Muscle layer of colon (tissue), 2 donors: ENCODE data around the gene DGCR6L.
"Not testable (repeated sequence)": the region's sequence is repeated elsewhere in the genome, so short reads cannot be mapped to it uniquely, and the experiment has no call there.

Experiments used
- H3K27ac ChIP-seq: one replicate; pipeline ENCODE4 v1.7.0; 2013; ENCODE audit warnings: low read depth, mild to moderate bottlenecking, low read length, moderate library complexity
- H3K27me3 ChIP-seq, 2 donors: one replicate each; pipeline ENCODE4 v1.7.0; 2013; ENCODE audit warnings: low read length in 2 of 2, mild to moderate bottlenecking in 2 of 2; ENCODE audit not compliant: insufficient read depth in 2 of 2, control insufficient read depth in 1 of 2
- H3K36me3 ChIP-seq: one replicate; pipeline ENCODE4 v1.7.0; 2013; ENCODE audit warnings: mild to moderate bottlenecking, low read length; ENCODE audit not compliant: insufficient read depth
- H3K4me1 ChIP-seq: one replicate; pipeline ENCODE4 v1.7.0; 2013; ENCODE audit warnings: mild to moderate bottlenecking, low read length; ENCODE audit not compliant: insufficient read depth
- H3K4me3 ChIP-seq, 2 donors: one replicate each; pipeline ENCODE4 v1.7.0; 2013; ENCODE audit warnings: low read length in 2 of 2, low read depth in 1 of 2, mild to moderate bottlenecking in 1 of 2, moderate library complexity in 1 of 2
- H3K9ac ChIP-seq: one replicate; pipeline ENCODE4 v1.7.0; 2013; ENCODE audit warnings: low read length
- H3K9me3 ChIP-seq: one replicate; pipeline ENCODE4 v1.7.0; 2013; ENCODE audit warnings: mild to moderate bottlenecking, low read length
- donor health status: abdominal sarcoma.
- donor health status: Adenocarcinoma of cecum.

The DGCR6L gene

GRCh38 chr22:20284471-20285086 is 35.3 kb downstream of the DGCR6L start:
- Histone ChIP-seq H3K36me3 (no peaks in the 10 kb centered on the region), H3K27ac (no peak overlapping the region), H3K4me3 (no peak overlapping the region), H3K4me1 (no peaks in the 10 kb centered on the region), H3K9ac (no peak overlapping the region), H3K27me3 (no peaks in the 10 kb centered on the region), H3K9me3 (no peaks in the 10 kb centered on the region)

GRCh38 chr22:20283674-20284066 is 36.2 kb downstream of the DGCR6L start:
- Histone ChIP-seq H3K9me3 (no peaks in the 10 kb centered on the region), H3K9ac (no peak overlapping the region), H3K36me3 (no peaks in the 10 kb centered on the region), H3K27ac (no peak overlapping the region), H3K4me3 (no peak overlapping the region), H3K4me1 (no peaks in the 10 kb centered on the region), H3K27me3 (no peaks in the 10 kb centered on the region)

DNA sequence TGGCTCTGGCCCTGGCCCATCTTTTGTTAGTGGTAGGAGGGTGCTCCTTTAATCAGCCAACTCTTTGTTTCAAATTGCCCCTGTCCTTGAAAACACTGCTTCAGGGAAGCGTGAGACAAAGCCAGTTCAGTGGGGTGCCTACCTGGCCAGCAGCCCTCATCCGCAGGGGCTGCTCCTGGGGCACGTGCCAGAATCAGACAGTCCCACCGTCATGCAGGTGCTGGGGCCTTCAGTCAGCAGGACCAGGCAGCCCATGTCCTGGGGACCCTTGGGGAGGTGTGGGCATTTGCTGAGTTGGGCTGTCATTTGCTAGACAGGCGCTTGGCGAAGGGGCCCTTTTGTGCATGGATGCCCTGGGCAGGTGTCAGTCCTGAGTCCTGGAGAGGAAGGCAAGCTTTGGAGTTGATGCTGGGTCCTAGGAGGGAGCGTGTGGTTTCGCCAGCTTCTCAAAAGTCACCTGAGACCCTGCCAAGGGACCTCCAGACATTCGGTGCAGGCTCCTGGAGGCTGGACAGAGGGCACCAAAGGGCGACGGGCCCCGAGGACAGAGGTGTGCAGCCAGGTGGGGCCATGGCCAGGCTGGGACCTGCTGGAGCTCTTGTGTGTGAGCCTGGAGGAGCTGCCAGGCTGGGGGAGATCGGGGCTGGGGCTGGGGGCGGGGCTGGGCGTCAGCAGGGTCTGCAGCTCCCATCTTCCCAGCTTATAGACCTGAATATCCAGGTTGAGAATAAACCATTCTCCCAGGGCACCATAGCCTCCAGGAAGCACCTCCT is 36.8 kb downstream of the DGCR6L start:
- H3K9ac ChIP-seq, result no peak overlapping the region
- H3K9me3 ChIP-seq, result no peaks in the 10 kb centered on the region
- H3K36me3 ChIP-seq, result no peaks in the 10 kb centered on the region
- no peaks in the 10 kb centered on the region for H3K4me1 ChIP-seq
- no peak overlapping the region for H3K4me3 ChIP-seq
- H3K27me3 ChIP-seq, result no peaks in the 10 kb centered on the region
- H3K27ac ChIP-seq, result no peak overlapping the region

- Histone ChIP-seq H3K27me3 (no peaks in the 10 kb centered on the region), H3K4me1 (no peaks in the 10 kb centered on the region), H3K36me3 (no peaks in the 10 kb centered on the region), H3K9me3 (no peaks in the 10 kb centered on the region), H3K4me3 (no peak overlapping the region), H3K9ac (no peak overlapping the region), H3K27ac (no peak overlapping the region)
Observed at GRCh38 chr22:20281891-20282290, 38.0 kb downstream of the DGCR6L start.

GRCh38 chr22:20281473-20281872 is 38.4 kb downstream of the DGCR6L start:
- H3K9me3 ChIP-seq, H3K27me3 ChIP-seq, H3K9ac ChIP-seq, H3K4me1 ChIP-seq, H3K27ac ChIP-seq, H3K36me3 ChIP-seq, H3K4me3 ChIP-seq: not testable (repeated sequence)

DNA sequence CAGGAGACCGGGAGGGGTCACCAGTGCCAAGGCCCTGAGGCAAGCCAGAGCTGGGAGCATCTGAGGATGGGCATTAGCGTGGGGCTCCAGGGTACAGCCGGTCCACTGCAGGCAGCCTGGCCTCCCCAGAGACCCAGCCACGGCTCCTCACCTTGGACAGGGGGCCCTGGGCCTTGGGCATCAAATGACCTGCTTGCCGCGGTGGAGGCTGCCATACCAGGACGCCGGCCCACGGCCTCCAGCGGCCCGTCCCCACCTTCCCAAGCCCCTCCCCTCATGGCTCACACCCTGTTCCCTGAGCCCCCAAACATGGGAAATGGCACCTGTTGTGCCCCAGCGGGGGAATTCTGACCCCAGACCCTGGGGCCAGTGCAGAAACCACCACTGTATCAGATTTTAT is 39.0 kb downstream of the DGCR6L start:
- Histone ChIP-seq H3K36me3 (no peaks in the 10 kb centered on the region), H3K9me3 (no peaks in the 10 kb centered on the region), H3K27ac (no peak overlapping the region), H3K4me1 (no peaks in the 10 kb centered on the region), H3K27me3 (no peaks in the 10 kb centered on the region), H3K4me3 (no peak overlapping the region), H3K9ac (no peak overlapping the region)

- not testable (repeated sequence) for H3K4me3 ChIP-seq, H3K9ac ChIP-seq, H3K9me3 ChIP-seq, H3K27me3 ChIP-seq, H3K36me3 ChIP-seq, H3K27ac ChIP-seq, H3K4me1 ChIP-seq
Observed at GRCh38 chr22:20280163-20280562, 39.7 kb downstream of the DGCR6L start.

DNA sequence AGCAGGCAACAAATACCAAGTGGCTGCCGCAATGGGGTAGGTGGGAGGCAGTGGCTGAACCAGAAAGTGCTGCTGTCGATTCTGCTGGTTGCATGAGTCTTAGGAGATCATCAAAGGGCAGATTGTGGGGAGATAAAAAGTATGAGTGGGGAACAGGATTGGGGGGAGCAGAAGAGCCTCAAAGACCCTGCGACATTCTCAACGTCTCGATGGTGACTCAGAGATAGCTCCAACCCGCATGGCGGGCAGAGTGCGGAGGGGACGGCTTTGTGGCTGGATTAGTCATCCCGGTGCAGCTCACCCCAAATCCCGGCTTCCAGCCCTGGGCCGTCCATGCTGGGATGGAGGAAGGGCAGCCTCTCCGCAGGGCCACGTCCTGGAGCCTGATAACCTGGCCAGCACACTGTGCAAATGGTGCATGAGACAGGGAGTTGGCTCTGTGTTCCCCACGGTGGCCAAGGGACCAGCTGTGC is 40.2 kb downstream of the DGCR6L start:
- H3K9ac ChIP-seq, result no peak overlapping the region
- no peaks in the 10 kb centered on the region for H3K36me3 ChIP-seq
- H3K4me3 ChIP-seq, result no peak overlapping the region
- no peaks in the 10 kb centered on the region for H3K27me3 ChIP-seq
- H3K27ac ChIP-seq, result no peak overlapping the region
- H3K4me1 ChIP-seq, result no peaks in the 10 kb centered on the region
- H3K9me3 ChIP-seq, result no peaks in the 10 kb centered on the region

DNA sequence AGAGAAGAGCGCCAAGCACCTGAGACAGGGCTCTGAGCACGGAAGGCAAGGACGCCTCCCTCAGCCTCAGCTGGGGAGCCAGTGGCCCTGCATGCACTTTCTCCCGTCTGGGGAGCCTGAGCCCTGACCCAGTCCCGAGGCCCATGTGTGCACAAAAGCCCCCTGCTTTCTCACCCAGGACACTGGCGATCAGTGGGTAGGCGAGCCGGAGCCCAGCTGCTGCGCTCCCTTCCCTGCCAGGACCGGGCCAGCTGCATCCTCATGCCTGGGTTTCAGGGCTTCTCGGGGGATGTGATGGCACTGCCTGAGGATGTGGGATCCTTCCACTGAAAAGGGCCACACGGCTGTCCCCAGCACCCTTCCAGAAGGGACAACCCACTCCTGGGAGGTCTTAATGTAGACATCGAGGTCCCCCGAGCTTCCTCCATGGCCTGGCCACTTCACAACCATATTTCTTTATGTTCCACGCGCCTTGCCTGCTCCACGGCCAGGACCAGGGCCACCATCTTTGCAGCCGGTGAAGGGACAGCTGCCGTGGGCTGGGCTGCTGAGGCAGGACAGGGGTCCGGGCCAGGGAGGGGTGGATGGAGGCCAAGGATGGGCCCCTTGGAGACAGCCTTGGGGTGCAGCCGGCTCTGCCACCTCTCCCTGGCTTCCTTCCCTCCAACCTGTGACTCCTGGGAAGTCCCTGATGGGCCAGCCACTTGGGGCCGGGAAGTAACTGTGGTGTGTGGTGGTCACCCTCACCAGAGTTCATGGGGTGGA is 41.0 kb downstream of the DGCR6L start:
- H3K4me1 ChIP-seq, result not testable (repeated sequence)

DNA sequence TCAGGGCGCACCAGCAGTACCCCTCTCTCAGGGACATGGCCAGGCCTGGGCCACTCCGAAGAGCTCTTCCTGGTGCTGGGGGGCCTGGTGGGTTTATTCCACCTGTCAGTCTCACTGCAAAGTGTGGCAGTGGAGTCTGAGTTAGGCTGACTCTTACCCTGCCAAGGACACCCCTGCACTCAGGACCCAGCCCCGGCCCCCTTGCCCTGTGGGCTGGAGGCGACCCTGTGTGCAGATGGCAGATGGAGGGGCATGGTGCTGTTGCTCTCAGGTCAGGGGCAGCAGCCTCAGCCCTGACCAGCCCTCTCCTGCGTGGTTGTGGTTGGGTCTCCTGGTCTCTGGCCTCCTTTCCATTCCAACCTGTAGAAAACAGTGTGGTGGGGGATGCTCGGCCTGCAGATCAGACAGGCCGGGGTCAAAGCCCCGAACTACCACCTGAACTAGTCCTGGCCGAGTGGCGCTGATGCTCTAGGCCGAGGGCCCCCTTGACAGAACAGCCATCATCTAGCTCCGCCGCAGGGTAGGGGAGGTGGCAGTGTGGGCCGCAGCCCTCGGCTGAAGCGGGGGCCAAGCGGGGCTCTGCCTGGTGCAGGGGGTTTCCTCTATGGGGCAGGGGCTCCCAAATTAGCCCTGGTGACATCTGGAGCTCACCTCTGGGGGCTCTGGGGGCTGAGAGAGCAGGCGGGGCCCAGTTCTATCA is 41.8 kb downstream of the DGCR6L start:
- H3K9ac ChIP-seq, H3K9me3 ChIP-seq, H3K27ac ChIP-seq, H3K27me3 ChIP-seq, H3K4me3 ChIP-seq, H3K36me3 ChIP-seq, H3K4me1 ChIP-seq: not testable (repeated sequence)

More for the DNA sequence above, 41.0 kb downstream of the DGCR6L start:
- H3K27ac ChIP-seq, H3K27me3 ChIP-seq, H3K4me3 ChIP-seq, H3K9ac ChIP-seq, H3K9me3 ChIP-seq, H3K36me3 ChIP-seq: not testable (repeated sequence)

DNA sequence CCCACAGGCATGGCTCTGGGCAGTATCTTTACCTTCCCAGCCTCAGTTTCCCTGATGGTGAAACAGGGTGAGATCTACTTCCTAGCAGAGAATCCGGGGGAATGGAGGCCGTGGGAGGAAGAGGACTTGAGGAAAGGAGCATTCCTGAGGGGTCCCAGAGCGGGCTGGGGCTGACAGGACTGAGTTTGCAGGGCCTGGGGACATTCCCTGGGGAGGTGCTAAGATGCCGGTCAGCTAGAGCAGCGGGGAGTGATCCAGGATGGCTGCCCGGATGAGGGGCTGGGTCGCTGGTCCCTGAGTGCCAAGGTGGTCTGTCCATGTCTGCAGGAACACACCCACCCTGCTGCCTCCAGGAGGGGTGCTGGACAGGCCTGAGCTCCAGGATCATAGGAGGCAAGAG is 43.4 kb downstream of the DGCR6L start:
- no peak overlapping the region for H3K27ac ChIP-seq

More for the DNA sequence above, 43.4 kb downstream of the DGCR6L start:
- Histone ChIP-seq H3K9ac (no peak overlapping the region), H3K4me1 (no peaks in the 10 kb centered on the region), H3K4me3 (no peak overlapping the region), H3K36me3 (no peaks in the 10 kb centered on the region), H3K9me3 (no peaks in the 10 kb centered on the region), H3K27me3 (no peaks in the 10 kb centered on the region)
